GM18517 (cell line): Measurements from ENCODE around the gene RCN2.
"Not testable (repeated sequence)": the region's sequence is repeated elsewhere in the genome, so short reads cannot be mapped to it uniquely, and the experiment has no call there.

ENCODE experiments used
- ATAC-seq: cut with Tn5 transposase; IDR thresholded peaks from one replicate; pipeline ENCODE4 v1.9.1; 2021; ENCODE audit warnings: mild to moderate bottlenecking, moderate library complexity; ENCODE audit not compliant: unreplicated experiment

The RCN2 gene, protein sequence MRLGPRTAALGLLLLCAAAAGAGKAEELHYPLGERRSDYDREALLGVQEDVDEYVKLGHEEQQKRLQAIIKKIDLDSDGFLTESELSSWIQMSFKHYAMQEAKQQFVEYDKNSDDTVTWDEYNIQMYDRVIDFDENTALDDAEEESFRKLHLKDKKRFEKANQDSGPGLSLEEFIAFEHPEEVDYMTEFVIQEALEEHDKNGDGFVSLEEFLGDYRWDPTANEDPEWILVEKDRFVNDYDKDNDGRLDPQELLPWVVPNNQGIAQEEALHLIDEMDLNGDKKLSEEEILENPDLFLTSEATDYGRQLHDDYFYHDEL

GRCh38 chr15:76931397-76932134, at the start of gene RCN2:
RCN2 (plus strand) TSS chr15:76931749; CDS start chr15:76931842, 93 bp downstream.
- peak; percentile 95 for ATAC-seq

GRCh38 chr15:76885212-76885611, 46.3 kb upstream of the RCN2 start:
- ATAC-seq: no peak

- not testable (repeated sequence) for ATAC-seq
Measured at GRCh38 chr15:76887280-76888141, 44.0 kb upstream of the RCN2 start.

DNA sequence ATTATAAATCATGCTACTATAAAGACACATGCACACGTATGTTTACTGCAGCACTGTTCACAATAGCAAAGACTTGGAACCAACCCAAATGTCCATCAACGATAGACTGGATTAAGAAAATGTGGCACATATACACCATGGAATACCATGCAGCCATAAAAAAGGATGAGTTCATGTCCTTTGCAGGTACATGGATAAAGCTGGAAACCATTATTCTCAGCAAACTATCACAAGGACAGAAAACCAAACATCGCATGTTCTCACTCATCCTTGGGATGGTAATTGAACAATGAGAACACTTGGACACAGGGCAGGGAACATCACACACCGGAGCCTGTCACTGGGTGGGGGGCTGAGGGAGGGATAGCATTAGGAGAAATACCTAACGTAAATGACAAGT, 38.7 kb upstream of the RCN2 start:
- ATAC-seq: not testable (repeated sequence)

DNA sequence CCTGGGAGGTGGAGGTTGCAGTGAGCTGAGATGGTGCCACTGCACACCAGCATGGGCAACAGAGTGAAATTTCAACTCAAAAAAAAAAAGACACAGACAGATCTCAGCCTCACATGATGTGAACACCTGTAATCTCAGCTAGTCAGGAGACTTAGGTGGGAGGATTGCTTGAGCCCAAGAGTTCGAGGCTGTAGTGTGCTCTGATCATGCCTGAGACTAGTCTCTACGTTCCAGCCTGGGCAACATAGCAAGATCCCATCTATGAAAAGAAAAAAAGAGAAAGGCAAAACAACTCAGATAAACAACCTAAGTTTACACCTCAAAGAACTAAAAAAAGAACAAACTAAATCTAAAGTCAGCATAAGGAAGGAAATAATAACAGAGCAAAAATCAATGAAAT, 37.4 kb upstream of the RCN2 start:
- ATAC-seq: no peak

GRCh38 chr15:76898102-76898501, 33.4 kb upstream of the RCN2 start:
- no peak for ATAC-seq

DNA sequence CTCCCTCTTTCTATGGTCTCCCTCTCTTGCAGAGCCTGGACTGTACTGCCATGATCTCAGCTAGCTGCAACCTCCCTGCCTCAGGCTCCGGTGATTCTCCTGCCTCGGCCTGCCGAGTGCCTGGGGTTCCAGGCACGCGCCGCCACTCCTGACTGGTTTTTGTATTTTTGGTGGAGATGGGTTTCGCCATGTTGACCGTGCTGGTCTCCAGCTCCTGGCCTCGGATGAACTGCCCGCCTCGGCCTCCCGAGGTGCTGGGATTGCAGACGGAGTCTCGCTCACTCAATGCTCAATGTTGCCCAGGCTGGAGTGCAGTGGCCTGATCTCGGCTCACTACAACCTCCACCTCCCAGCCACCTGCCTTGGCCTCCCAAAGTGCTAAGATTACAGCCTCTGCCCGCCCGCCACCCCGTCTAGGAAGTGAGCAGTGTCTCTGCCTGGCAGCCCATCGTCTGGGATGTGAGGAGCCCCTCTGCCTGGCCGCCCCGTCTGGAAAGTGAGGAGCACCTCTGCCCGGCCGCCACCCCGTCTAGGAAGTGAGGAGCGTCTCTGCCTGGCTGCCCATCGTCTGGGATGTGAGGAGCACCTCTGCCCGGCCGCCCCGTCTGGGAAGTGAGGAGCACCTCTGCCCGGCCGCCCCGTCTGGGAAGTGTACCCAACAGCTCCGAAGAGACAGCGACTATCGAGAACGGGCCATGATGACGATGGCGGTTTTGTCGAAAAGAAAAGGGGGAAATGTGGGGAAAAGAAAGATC, 32.2 kb upstream of the RCN2 start:
- not testable (repeated sequence) for ATAC-seq

GRCh38 chr15:76899931-76900310, 31.6 kb upstream of the RCN2 start:
- not testable (repeated sequence) for ATAC-seq

DNA sequence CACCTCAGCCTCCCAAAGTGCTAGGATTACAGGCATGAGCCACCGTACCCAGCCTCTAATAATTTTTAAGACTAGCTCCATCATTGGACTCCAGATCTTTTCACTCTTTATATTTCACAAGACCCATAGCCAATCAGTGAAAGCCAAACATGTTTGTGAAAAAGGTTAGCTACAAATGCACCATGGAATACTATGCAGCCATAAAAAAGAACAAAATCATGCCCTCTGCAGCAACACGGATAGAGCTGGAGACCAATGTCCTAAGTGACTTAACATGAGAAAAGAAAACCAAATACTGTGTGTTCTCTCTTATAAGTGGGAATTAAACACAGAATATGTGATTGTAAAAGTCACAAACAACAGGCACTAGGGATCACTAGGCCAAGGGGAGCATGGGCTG, 29.6 kb upstream of the RCN2 start:
- ATAC-seq: no peak

DNA sequence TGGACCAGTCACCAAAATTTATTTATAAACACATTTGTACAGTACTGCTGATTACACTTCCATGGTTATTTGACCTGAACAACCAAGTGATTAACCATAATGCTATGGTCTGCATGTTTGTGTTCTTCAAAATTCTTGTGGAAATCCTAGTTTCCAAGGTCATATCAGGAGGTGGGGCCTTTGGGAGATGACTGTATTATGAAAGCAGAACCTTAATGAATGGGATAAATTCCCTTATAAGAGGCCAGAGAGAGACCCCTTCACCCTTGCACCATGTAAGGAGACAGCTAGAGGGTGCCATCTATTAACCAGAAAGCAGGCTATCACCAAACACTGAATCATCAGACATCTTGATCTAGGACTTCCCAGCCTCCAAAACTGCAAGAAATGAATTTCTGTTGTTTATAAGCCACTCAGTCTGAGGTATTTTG, 28.3 kb upstream of the RCN2 start:
- no peak for ATAC-seq

- ATAC-seq: peak; percentile 17
Measured at GRCh38 chr15:76904461-76905012, 27.0 kb upstream of the RCN2 start.

DNA sequence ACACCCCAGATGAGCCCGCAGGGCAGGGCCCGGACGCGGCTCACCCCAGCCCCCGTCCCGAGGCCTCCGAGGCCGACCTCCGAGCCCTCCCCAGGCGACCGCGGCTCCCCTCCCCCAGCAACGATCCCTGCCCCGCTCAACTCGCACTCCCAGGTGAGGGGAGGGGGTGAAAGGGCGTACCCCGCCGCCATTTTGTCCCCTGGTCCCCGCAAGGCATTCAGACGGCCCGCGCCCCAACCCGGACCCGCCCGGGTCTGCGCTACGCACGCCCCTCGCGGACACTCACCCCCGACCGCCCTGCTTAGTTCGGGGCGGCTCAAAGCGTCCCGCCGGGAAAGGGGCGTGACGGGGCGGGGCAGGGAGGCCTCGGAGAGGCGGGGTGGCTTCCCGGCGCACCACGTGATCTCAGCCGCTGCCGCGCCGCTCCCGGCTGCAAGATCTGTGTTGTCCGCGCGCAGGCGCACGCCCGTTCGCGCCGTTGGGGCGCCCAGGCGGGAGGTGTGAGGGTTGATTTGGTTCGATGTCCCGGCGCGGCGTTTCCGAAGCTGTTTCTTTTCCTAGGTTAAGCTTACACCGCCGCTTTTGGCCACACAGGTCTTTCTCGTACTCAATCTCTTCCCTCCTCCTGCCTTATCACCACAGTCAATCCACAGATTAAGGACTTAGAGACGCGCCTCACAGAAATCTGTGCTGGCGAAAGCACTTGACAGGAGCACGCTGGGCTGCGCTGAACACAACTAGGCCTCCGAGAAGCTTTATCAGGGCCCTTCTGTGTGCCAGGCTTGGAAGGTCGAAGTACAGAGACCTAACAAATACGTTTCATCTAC, 26.3 kb upstream of the RCN2 start, which contains the start of gene SCAPER:
Gene SCAPER, minus strand, starts transcription at position 328 of the 827 bp plus-strand sequence. CDS start 21,523 bp downstream, outside the sequence.
- ATAC-seq: peak; percentile 72

DNA sequence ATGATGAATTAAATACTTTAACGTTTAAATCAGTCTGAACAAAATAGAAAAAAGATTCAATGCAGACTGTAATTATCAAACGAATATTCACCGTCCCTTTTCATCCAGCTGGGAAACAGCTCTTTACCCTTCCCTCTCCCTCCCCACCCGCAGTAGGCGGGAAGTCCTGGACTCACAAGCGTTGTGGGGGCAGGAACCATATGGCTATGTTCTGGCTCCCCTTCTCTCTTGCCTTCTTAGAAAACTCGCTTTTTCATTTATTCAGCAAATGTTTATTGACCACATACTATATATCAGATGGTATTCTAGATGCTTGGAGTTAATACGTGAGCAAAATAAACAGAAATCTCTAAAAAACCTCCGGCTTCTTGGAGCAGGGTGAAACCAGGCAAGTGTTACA, 25.7 kb upstream of the RCN2 start:
- ATAC-seq: no peak

DNA sequence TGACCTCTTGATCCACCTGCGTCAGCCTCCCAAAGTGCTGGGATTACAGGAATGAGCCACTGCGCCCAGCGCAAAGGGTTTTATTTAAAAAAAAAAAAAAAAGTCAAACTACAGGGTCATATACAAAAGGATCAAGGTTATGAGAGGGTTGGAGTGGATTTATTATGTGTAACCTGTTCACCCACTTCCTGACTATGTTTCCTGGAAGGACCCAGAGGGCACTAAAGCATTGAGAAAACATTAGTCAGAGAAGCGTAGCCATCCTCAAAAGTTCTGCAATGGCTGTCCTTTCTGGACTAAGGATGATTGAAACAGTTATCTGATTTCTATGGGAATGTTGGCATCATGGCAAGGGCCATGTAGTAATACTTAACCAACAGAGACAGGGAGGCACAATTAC, 19.1 kb upstream of the RCN2 start:
- ATAC-seq: no peak

GRCh38 chr15:76913737-76914136, 17.8 kb upstream of the RCN2 start:
- ATAC-seq: no peak

DNA sequence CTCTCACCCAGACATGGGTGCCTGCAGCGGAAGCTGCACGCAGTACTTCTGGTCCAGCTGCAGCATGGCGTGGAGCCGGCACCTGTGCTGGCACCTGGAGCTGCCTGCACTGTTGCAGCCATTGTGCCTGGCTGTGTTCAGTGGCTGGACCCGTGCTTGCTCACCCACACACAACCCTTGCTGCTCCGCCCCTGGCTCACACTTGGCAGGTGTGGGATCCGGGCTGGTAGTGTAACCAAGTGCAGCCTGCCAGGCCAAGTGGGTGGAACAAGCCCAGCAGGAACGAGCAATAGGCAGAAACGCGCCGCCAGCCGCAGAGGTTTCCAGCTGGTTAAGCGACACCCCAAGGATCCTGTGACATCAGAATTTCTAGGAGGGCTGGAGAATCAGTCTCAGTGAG, 15.2 kb upstream of the RCN2 start:
- ATAC-seq: no peak

DNA sequence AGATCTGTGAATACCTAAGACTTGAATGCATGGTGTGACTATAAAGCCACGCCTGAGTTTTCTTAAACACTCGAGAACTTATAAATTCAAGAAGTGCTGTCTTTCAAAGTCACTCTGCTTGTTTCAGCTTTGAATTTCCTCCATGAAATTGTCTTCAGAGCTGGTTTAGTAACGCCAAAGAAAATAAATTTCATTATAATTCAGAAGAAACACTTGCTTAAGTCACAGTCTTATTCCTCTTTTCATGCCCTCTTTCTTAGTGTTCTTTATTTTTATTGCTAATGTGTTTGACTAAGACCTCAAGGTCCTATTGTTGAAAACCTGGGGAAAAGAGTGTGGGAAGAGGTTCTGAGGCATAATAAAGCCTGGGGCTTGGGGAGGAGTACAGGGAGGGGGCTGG, 3.3 kb upstream of the RCN2 start:
- ATAC-seq: no peak

DNA sequence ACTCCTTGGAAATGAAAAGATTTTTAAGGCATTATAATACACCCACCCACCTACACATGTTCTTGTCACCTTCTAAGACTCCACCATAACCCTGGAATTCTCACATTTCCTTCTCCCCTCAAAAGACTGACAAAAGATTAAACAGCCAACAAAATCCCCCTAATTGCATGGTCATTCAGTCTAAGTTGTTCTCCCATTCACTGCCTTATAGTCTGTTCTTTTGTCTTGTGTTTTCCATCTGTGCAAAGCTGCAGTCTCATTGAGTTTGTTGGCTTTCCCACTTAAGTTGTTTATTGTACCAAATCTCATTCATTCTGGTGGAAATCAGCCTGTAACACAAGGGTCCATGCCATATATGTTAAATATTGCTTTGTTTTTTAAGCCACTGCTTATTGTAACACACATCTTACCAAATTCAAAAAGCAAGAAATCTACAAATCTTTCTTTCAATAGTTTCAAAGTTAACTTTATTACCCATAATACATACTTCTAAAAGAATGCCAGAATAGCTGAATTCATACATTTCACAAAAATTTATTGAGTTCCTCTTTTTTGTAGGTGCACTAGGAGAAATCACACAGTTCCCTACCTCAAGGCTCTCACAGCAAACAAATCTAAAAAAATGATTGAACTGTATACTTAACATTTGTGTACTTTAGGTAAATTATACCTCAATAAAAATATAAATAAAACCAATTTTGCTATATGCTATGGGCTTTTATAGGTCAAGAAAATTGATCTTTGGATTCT, 2.4 kb upstream of the RCN2 start:
- no peak for ATAC-seq
